Measurements from ENCODE around the gene NOS1AP.
"Not testable (repeated sequence)": the region's sequence is repeated elsewhere in the genome, so short reads cannot be mapped to it uniquely, and the experiment has no call there.

NOS1AP gene

GRCh38 chr1:162349635-162350330 lies 280.3 kb downstream of the NOS1AP start:
- H3K27ac Mint-ChIP-seq, result no peak overlapping the region
- H3K4me1 Mint-ChIP-seq, result no peaks in the 10 kb centered on the region
- ATAC-seq (no peak), DNase-seq (ENCODE audit: low spot score in 2 of 2) (no peak)
- H3K36me3 Mint-ChIP-seq, result no peaks in the 10 kb centered on the region
- H3K4me3 Mint-ChIP-seq, result no peak overlapping the region
- H3K9me3 Mint-ChIP-seq, result no peaks in the 10 kb centered on the region

- Mint-ChIP-seq H3K9me3 (no peaks in the 10 kb centered on the region), H3K36me3 (no peaks in the 10 kb centered on the region), H3K4me1 (no peaks in the 10 kb centered on the region), H3K4me3 (no peak overlapping the region), H3K27ac (no peak overlapping the region)
- no peak for DNase-seq (ENCODE audit: low spot score in 2 of 2)
- ATAC-seq, result no peak
Measured at GRCh38 chr1:162351246-162351842, 281.9 kb downstream of the NOS1AP start.

GRCh38 chr1:162351874-162352273 lies 282.4 kb downstream of the NOS1AP start:
- H3K4me3 Mint-ChIP-seq; H3K4me1 Mint-ChIP-seq; ATAC-seq; DNase-seq (ENCODE audit: low spot score in 2 of 2); H3K27ac Mint-ChIP-seq; H3K9me3 Mint-ChIP-seq; H3K36me3 Mint-ChIP-seq: not testable (repeated sequence)

- H3K9me3 Mint-ChIP-seq, result no peaks in the 10 kb centered on the region
- no peak overlapping the region for H3K27ac Mint-ChIP-seq
- no peaks in the 10 kb centered on the region for H3K4me1 Mint-ChIP-seq
- H3K36me3 Mint-ChIP-seq, result no peaks in the 10 kb centered on the region
- ATAC-seq, result no peak
- no peak for DNase-seq (ENCODE audit: low spot score in 2 of 2)
- no peak overlapping the region for H3K4me3 Mint-ChIP-seq
Measured at GRCh38 chr1:162353078-162353477, 283.6 kb downstream of the NOS1AP start.

GRCh38 chr1:162353702-162354101 lies 284.2 kb downstream of the NOS1AP start:
- Mint-ChIP-seq H3K27ac (no peak overlapping the region), H3K9me3 (no peaks in the 10 kb centered on the region), H3K4me1 (no peaks in the 10 kb centered on the region), H3K4me3 (no peak overlapping the region), H3K36me3 (no peaks in the 10 kb centered on the region)
- ATAC-seq, result no peak
- DNase-seq (ENCODE audit: low spot score in 2 of 2), result no peak

- DNase-seq (ENCODE audit: low spot score in 2 of 2), result no peak
- no peaks in the 10 kb centered on the region for H3K4me1 Mint-ChIP-seq
- no peak overlapping the region for H3K27ac Mint-ChIP-seq
Measured at GRCh38 chr1:162357681-162358266, 288.3 kb downstream of the NOS1AP start.

GRCh38 chr1:162358928-162359327 lies 289.4 kb downstream of the NOS1AP start:
- no peaks in the 10 kb centered on the region for H3K36me3 Mint-ChIP-seq
- no peak overlapping the region for H3K27ac Mint-ChIP-seq
- H3K4me3 Mint-ChIP-seq, result no peak overlapping the region
- ATAC-seq (no peak), DNase-seq (ENCODE audit: low spot score in 2 of 2) (no peak)
- H3K9me3 Mint-ChIP-seq, result no peaks in the 10 kb centered on the region
- no peaks in the 10 kb centered on the region for H3K4me1 Mint-ChIP-seq

More at GRCh38 chr1:162357681-162358266, 288.3 kb downstream of the NOS1AP start:
- H3K9me3 Mint-ChIP-seq, result no peaks in the 10 kb centered on the region
- no peak overlapping the region for H3K4me3 Mint-ChIP-seq
- H3K36me3 Mint-ChIP-seq, result no peaks in the 10 kb centered on the region
- no peak for ATAC-seq

- no peak for DNase-seq (ENCODE audit: low spot score in 2 of 2)
- H3K27ac Mint-ChIP-seq, result no peak overlapping the region
- ATAC-seq, result no peak
- no peaks in the 10 kb centered on the region for H3K9me3 Mint-ChIP-seq
- H3K4me3 Mint-ChIP-seq, result no peak overlapping the region
- no peaks in the 10 kb centered on the region for H3K4me1 Mint-ChIP-seq
- no peaks in the 10 kb centered on the region for H3K36me3 Mint-ChIP-seq
Measured at GRCh38 chr1:162359523-162360236, 290.2 kb downstream of the NOS1AP start.

- H3K4me3 Mint-ChIP-seq, result no peak overlapping the region
- H3K27ac Mint-ChIP-seq, result no peak overlapping the region
- no peaks in the 10 kb centered on the region for H3K4me1 Mint-ChIP-seq
- no peaks in the 10 kb centered on the region for H3K9me3 Mint-ChIP-seq
- DNase-seq (ENCODE audit: low spot score in 2 of 2) (no peak), ATAC-seq (no peak)
- H3K36me3 Mint-ChIP-seq, result no peaks in the 10 kb centered on the region
Measured at GRCh38 chr1:162360237-162360873, 290.9 kb downstream of the NOS1AP start.

- Mint-ChIP-seq H3K4me1 (no peaks in the 10 kb centered on the region), H3K9me3 (no peaks in the 10 kb centered on the region), H3K4me3 (no peak overlapping the region), H3K36me3 (no peaks in the 10 kb centered on the region), H3K27ac (no peak overlapping the region)
- DNase-seq (ENCODE audit: low spot score in 2 of 2) (no peak), ATAC-seq (no peak)
Measured at GRCh38 chr1:162360874-162361260, 291.4 kb downstream of the NOS1AP start.

- H3K27ac Mint-ChIP-seq, result no peak overlapping the region
- no peaks in the 10 kb centered on the region for H3K9me3 Mint-ChIP-seq
- no peaks in the 10 kb centered on the region for H3K36me3 Mint-ChIP-seq
- H3K4me3 Mint-ChIP-seq, result no peak overlapping the region
- H3K4me1 Mint-ChIP-seq, result no peaks in the 10 kb centered on the region
- no peak for DNase-seq (ENCODE audit: low spot score in 2 of 2)
- no peak for ATAC-seq
Measured at GRCh38 chr1:162361349-162361748, 291.9 kb downstream of the NOS1AP start.

- no peaks in the 10 kb centered on the region for H3K4me1 Mint-ChIP-seq
- no peaks in the 10 kb centered on the region for H3K36me3 Mint-ChIP-seq
- no peak for DNase-seq (ENCODE audit: low spot score in 2 of 2)
- H3K4me3 Mint-ChIP-seq, result no peak overlapping the region
- no peaks in the 10 kb centered on the region for H3K9me3 Mint-ChIP-seq
- no peak for ATAC-seq
- no peak overlapping the region for H3K27ac Mint-ChIP-seq
Measured at GRCh38 chr1:162363823-162364222, 294.3 kb downstream of the NOS1AP start.

GRCh38 chr1:162364498-162364897 lies 295.0 kb downstream of the NOS1AP start:
- Mint-ChIP-seq H3K4me1 (no peaks in the 10 kb centered on the region), H3K4me3 (no peak overlapping the region), H3K36me3 (no peaks in the 10 kb centered on the region), H3K9me3 (no peaks in the 10 kb centered on the region), H3K27ac (no peak overlapping the region)
- ATAC-seq (no peak), DNase-seq (ENCODE audit: low spot score in 2 of 2) (no peak)

- Mint-ChIP-seq H3K27ac (no peak overlapping the region), H3K4me3 (no peak overlapping the region), H3K4me1 (no peaks in the 10 kb centered on the region), H3K9me3 (no peaks in the 10 kb centered on the region), H3K36me3 (no peaks in the 10 kb centered on the region)
- ATAC-seq (no peak), DNase-seq (ENCODE audit: low spot score in 2 of 2) (no peak)
Measured at GRCh38 chr1:162365284-162366020, 296.0 kb downstream of the NOS1AP start.

GRCh38 chr1:162366149-162366548 lies 296.7 kb downstream of the NOS1AP start:
- H3K4me3 Mint-ChIP-seq, result no peak overlapping the region
- H3K36me3 Mint-ChIP-seq, result no peaks in the 10 kb centered on the region
- H3K4me1 Mint-ChIP-seq, result no peaks in the 10 kb centered on the region
- no peak overlapping the region for H3K27ac Mint-ChIP-seq
- ATAC-seq (no peak), DNase-seq (ENCODE audit: low spot score in 2 of 2) (no peak)
- no peaks in the 10 kb centered on the region for H3K9me3 Mint-ChIP-seq

Data from stimulated activated effector memory CD8-positive, alpha-beta T cell treated with anti-CD3 and anti-CD28 coated beads, Interleukin-12 subunit alpha, Interleukin-12 subunit beta, amount 100 ng/mL, for 72 hours (primary cell).